K562 (cell line): ENCODE measurements around the gene INTS13. TPM values are rescaled to one million over a fixed set of nuclear protein-coding genes. Genes with fewer than 3 reads are reported as not detected.

Experiments used
- ARID2 ChIP-seq: fragments of 450-650 bp; IDR thresholded peaks from 2 replicates; pipeline ENCODE4 v1.6.1; 2017; ENCODE audit warnings: antibody characterized with exemption, mild to moderate bottlenecking
- ATF7 ChIP-seq: fragments of 450-650 bp; IDR thresholded peaks from 2 replicates; pipeline ENCODE4 v1.7.1; 2014; ENCODE audit warnings: mild to moderate bottlenecking, moderate library complexity
- BRF2 ChIP-seq: IDR thresholded peaks from 3 replicates; pipeline ENCODE4 v1.6.1; 2011; ENCODE audit warnings: borderline replicate concordance, mild to moderate bottlenecking; ENCODE audit not compliant: insufficient read length, insufficient read depth
- CEBPB ChIP-seq: fragments of 450-650 bp; IDR thresholded peaks from 2 replicates; pipeline ENCODE4 v1.6.1; 2016; ENCODE audit warnings: missing genetic modification characterization, missing compliant biosample characterization
- CREB1 ChIP-seq, 2 experiments: sonication (generic) in 1 of 2; formaldehyde crosslinking in 1 of 2; IDR thresholded peaks; 2 replicates each; pipeline versions ENCODE4 v1.6.1 to v1.8.0; 2012 to 2022; ENCODE audit warnings: inconsistent platforms in 1 of 2, mild to moderate bottlenecking in 1 of 2, missing genetic modification reagents in 1 of 2, moderate library complexity in 1 of 2
- ELF1 ChIP-seq: fragments of 200-800 bp; sonication (Bioruptor generic); IDR thresholded peaks from 2 replicates; pipeline ENCODE4 v1.6.1; 2016; ENCODE audit warnings: missing genetic modification characterization, missing compliant biosample characterization
- ELF4 ChIP-seq: fragments of 450-650 bp; formaldehyde crosslinking; IDR thresholded peaks from 2 replicates; pipeline ENCODE4 v1.4.0; 2022; ENCODE audit warnings: missing genetic modification characterization
- EP300 ChIP-seq: IDR thresholded peaks from 2 replicates; pipeline ENCODE4 v1.6.1; 2012; ENCODE audit warnings: low read length, improper control_type of control experiment
- FOXM1 ChIP-seq, 2 experiments: fragments of 450-650 bp in 1 of 2; sonication (generic) in 1 of 2; formaldehyde crosslinking in 1 of 2; IDR thresholded peaks; 2 replicates each; pipeline versions ENCODE4 v1.6.1 to v1.9.0; 2017 to 2022; ENCODE audit warnings: low read depth in 2 of 2, mild to moderate bottlenecking in 2 of 2, missing genetic modification reagents in 1 of 2, moderate library complexity in 1 of 2
- HDAC2 ChIP-seq: fragments of 450-650 bp; IDR thresholded peaks from 2 replicates; pipeline ENCODE4 v1.6.1; 2016; ENCODE audit warnings: mild to moderate bottlenecking
- PHF21A ChIP-seq: fragments of 450-650 bp; IDR thresholded peaks from 2 replicates; pipeline ENCODE4 v1.6.1; 2017; ENCODE audit warnings: low read depth, borderline replicate concordance
- PHF8 ChIP-seq: fragments of 200-600 bp; sonication (generic); IDR thresholded peaks from 2 replicates; pipeline ENCODE4 v1.6.1; 2012; ENCODE audit warnings: mixed run types, mild to moderate bottlenecking, inconsistent platforms, low read length, moderate library complexity, borderline replicate concordance
- PML ChIP-seq: IDR thresholded peaks from 2 replicates; pipeline ENCODE4 v1.6.1; 2012; ENCODE audit warnings: low read length, inconsistent platforms
- POLR2H ChIP-seq: IDR thresholded peaks from 2 replicates; pipeline ENCODE4 v1.6.1; 2016; ENCODE audit warnings: missing genetic modification characterization, low read depth, mild to moderate bottlenecking, control low read depth, missing compliant biosample characterization, moderate library complexity
- RBM15 ChIP-seq: fragments of 200-400 bp; formaldehyde crosslinking; IDR thresholded peaks from 2 replicates; pipeline ENCODE4 v1.6.1; 2018; ENCODE audit warnings: mild to moderate bottlenecking, low read length, moderate library complexity; ENCODE audit not compliant: insufficient read depth
- SNRNP70 ChIP-seq: fragments of 200-400 bp; formaldehyde crosslinking; optimal IDR thresholded peaks from 2 replicates; pipeline ENCODE3; 2017; ENCODE audit warnings: low read depth, low read length
- TAF9B ChIP-seq: fragments of 450-650 bp; IDR thresholded peaks from 2 replicates; pipeline ENCODE4 v1.6.1; 2018; ENCODE audit warnings: mild to moderate bottlenecking; ENCODE audit not compliant: partially characterized antibody
- THAP7 ChIP-seq: fragments of 250-450 bp; sonication (Bioruptor Pico); IDR thresholded peaks from 2 replicates; pipeline ENCODE4 v1.5.0; 2021
- TOE1 ChIP-seq, 2 experiments: fragments of 450-650 bp in 1 of 2; sonication (generic) in 1 of 2; formaldehyde crosslinking in 1 of 2; IDR thresholded peaks; 2 replicates each; pipeline versions ENCODE4 v1.7.1 to v1.8.0; 2016 to 2022; ENCODE audit warnings: borderline replicate concordance in 2 of 2, mild to moderate bottlenecking in 2 of 2, antibody characterized with exemption in 1 of 2, inconsistent platforms in 1 of 2, low read depth in 1 of 2, missing genetic modification reagents in 1 of 2, moderate library complexity in 1 of 2
- TSC22D4 ChIP-seq: fragments of 450-650 bp; IDR thresholded peaks from 2 replicates; pipeline ENCODE4 v1.6.1; 2016; ENCODE audit warnings: missing genetic modification characterization, missing biosample characterization, control low read depth
- ZNF140 ChIP-seq: fragments of 250-450 bp; sonication (Bioruptor Pico); IDR thresholded peaks from 2 replicates; pipeline ENCODE4 v1.8.0; 2021; ENCODE audit warnings: moderate library complexity, mild to moderate bottlenecking, inconsistent platforms
- ZNF354B ChIP-seq: fragments of 250-450 bp; sonication (Bioruptor Pico); IDR thresholded peaks from 2 replicates; pipeline ENCODE4 v1.4.0; 2020
- ZNF384 ChIP-seq: IDR thresholded peaks from 2 replicates; pipeline ENCODE4 v1.6.1; 2012; ENCODE audit warnings: low read depth, low read length, improper control_type of control experiment
- ZNF764 ChIP-seq: fragments of 250-450 bp; sonication (Bioruptor Pico); IDR thresholded peaks from 2 replicates; pipeline ENCODE4 v1.4.0; 2020; ENCODE audit warnings: low read depth, mild to moderate bottlenecking, moderate library complexity
- polyA plus RNA-seq, 8 experiments: library from polyadenylated mRNA; depleted of rRNA in 4 of 8; stranded (reverse) in 5 of 8; unstranded in 3 of 8; fragments of >200 nt; fragmentation: Nextera tagmentation in 2 of 8; fragmentation: Illumina TruSeq in 1 of 8; extraction: Ambion mirVana in 2 of 8; extraction: Trizol in 1 of 8; gene quantifications; 2 replicates each; pipeline versions ENCODE4 v1.2.1 to v1.2.3, GENCODE V29; 2011 to 2014; ENCODE audit warnings: inconsistent platforms in 1 of 8, missing spikeins in 1 of 8
- total RNA-seq, 7 experiments: library from RNA; depleted of rRNA in 6 of 7; stranded (reverse); fragments of >200 nt in 6 of 7; fragmentation: Illumina TruSeq in 2 of 7; extraction: Trizol in 2 of 7; gene quantifications; 2 replicates each; pipeline versions ENCODE4 v1.2.1 to v1.2.3, GENCODE V29; 2011 to 2021; ENCODE audit warnings: low replicate concordance in 1 of 7
- TF ChIP-seq, protein P1 (sequence below): fragments of 200-800 bp; sonication (Bioruptor generic); IDR thresholded peaks from 2 replicates; pipeline ENCODE4 v1.6.1; 2017; ENCODE audit warnings: missing genetic modification characterization, missing compliant biosample characterization

Gene INTS13
- total and polyA plus RNA-seq, 9 of the 15 experiments (the other 6 are each of a cell fraction or from before 2014, with no cell fraction given): 48.3 to 91.8 (median 78.1) TPM

DNA sequence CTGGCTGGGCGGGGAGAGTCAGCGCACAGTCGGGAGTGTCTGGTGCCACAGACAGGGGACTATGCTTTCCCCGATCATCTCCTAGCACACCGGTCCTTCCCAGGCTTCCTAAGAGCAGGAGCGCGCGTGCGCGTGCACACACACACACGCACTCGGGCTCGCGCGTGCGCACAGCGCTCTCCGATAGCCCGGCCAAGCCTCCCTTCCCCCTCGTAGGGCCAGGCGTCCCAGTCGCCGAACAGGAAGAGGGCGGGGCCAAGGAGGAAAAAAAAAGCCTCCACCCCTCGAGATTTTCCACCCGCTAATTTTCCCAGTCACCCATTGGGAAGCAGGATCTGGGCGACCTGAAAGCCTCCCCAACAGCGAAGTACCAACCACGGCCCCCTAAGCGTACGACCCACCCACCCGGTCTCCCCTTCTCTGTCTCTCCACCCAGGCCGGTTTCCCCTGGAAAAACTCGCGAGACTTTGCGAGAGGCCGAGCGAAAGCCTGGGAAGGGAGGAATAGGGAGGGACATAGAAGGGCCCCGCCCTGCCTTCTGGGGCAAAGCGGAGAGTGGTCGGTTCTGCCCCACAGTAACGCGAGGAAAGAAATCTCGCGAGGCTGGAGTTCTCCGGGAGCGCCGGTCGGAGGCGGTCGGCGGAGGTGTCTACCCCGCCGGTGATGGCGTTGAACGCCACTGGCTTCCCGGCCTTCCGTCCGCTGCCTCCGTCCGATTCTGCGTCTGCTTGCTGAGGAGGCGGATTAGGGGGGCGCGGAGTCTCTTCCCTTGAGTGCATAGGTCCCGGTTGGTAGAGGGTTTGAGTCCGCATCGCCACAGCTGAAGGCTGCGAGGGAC lies at the start of gene INTS13, which contains the start of gene FGFR1OP2 (continued):
- TF ChIP-seq CEBPB (no peak), EP300 (0 out of 2 replicates have a peak, but pooled peaks have one; percentile 40), ELF1 (tag) (peak; percentile 73), FOXM1 (IDR thresholded peaks at IDR 0.05; ENCODE audit: low read depth) (no peak), FOXM1 (CRISPR knock-in tag; IDR thresholded peaks at IDR 0.05; ENCODE audit: low read depth) (peak; percentile 69; the same call in 1 of the 2 replicates), ARID2 (no peak), TSC22D4 (tag) (no peak), CREB1 (IDR thresholded peaks at IDR 0.05) (peak; percentile 25; the same call in 1 of the 2 replicates), CREB1 (CRISPR knock-in tag; IDR thresholded peaks at IDR 0.05) (peak; percentile 36; the same call in 1 of the 2 replicates), RBM15 (no peak), PHF21A (no peak), TAF9B (peak; percentile 32), ATF7 (0 out of 2 replicates have a peak, but pooled peaks have one; percentile 25), ZNF140 (no peak), ELF4 (peak; percentile 44; the same call in 1 of the 2 replicates), ZNF354B (no peak), TOE1 (IDR thresholded peaks at IDR 0.05; ENCODE audit: borderline replicate concordance) (no peak), TOE1 (CRISPR knock-in tag; IDR thresholded peaks at IDR 0.05; ENCODE audit: borderline replicate concordance, low read depth) (no peak), PML (no peak; the same call in none of the 2 replicates), POLR2H (tag) (peak; percentile 91), PHF8 (peak; percentile 96), THAP7 (peak; percentile 59; the same call in 1 of the 2 replicates), HDAC2 (0 out of 2 replicates have a peak, but pooled peaks have one; percentile 56), ZNF384 (peak; percentile 96), BRF2 (no peak), ZNF764 (CRISPR knock-in tag) (no peak), SNRNP70 (no peak)
- TF ChIP-seq, protein P1, sequence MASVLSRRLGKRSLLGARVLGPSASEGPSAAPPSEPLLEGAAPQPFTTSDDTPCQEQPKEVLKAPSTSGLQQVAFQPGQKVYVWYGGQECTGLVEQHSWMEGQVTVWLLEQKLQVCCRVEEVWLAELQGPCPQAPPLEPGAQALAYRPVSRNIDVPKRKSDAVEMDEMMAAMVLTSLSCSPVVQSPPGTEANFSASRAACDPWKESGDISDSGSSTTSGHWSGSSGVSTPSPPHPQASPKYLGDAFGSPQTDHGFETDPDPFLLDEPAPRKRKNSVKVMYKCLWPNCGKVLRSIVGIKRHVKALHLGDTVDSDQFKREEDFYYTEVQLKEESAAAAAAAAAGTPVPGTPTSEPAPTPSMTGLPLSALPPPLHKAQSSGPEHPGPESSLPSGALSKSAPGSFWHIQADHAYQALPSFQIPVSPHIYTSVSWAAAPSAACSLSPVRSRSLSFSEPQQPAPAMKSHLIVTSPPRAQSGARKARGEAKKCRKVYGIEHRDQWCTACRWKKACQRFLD: no peak
